Measurements from ENCODE around the gene SEMA5A. TPM values are rescaled to one million over a fixed set of nuclear protein-coding genes. Genes with fewer than 3 reads are reported as not detected.

The SEMA5A gene
- total RNA-seq, 1 experiment from 2014 or later: 9.3 TPM

DNA sequence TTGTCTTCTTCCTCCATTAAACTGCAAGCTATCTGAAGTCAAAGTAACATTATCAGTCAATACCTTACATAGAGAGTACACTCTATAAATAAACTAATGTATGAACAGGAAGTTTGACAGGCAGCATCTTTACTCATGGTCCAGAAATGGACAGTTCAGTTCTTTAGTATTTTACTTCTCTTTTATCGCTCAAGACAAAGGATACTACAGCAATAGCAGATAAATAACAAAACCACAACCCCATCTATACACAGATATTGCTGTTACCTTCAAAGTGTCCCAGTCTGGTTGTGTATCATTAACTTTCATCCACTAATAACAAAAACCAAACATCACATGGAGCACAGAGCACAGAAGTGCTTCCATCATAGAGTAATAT is 46.4 kb downstream of the SEMA5A start:
- no peak overlapping the region for H3K4me3 Mint-ChIP-seq
- H3K36me3 Mint-ChIP-seq: no peaks in the 10 kb centered on the region
- H3K4me1 Mint-ChIP-seq: peaks cover 33% of the 10 kb centered on the region
- no peak for ATAC-seq
- ChIA-PET POLR2A (no interaction called here), CTCF (interaction anchor here (1.4 to 1.5 kb wide), 2 partner anchors 343 to 942 kb away, joined by 3 to 4 read pairs; no protein-coding TSS in a partner anchor)
- H3K27me3 Mint-ChIP-seq (ENCODE audit: low read depth): no peaks in the 10 kb centered on the region
- no peak for DNase-seq (ENCODE audit: low spot score)
- TF ChIP-seq IRF2 (CRISPR knock-in tag; IDR thresholded peaks at IDR 0.05; ENCODE audit: borderline replicate concordance, low read depth): no peak
- TF ChIP-seq, protein P1, sequence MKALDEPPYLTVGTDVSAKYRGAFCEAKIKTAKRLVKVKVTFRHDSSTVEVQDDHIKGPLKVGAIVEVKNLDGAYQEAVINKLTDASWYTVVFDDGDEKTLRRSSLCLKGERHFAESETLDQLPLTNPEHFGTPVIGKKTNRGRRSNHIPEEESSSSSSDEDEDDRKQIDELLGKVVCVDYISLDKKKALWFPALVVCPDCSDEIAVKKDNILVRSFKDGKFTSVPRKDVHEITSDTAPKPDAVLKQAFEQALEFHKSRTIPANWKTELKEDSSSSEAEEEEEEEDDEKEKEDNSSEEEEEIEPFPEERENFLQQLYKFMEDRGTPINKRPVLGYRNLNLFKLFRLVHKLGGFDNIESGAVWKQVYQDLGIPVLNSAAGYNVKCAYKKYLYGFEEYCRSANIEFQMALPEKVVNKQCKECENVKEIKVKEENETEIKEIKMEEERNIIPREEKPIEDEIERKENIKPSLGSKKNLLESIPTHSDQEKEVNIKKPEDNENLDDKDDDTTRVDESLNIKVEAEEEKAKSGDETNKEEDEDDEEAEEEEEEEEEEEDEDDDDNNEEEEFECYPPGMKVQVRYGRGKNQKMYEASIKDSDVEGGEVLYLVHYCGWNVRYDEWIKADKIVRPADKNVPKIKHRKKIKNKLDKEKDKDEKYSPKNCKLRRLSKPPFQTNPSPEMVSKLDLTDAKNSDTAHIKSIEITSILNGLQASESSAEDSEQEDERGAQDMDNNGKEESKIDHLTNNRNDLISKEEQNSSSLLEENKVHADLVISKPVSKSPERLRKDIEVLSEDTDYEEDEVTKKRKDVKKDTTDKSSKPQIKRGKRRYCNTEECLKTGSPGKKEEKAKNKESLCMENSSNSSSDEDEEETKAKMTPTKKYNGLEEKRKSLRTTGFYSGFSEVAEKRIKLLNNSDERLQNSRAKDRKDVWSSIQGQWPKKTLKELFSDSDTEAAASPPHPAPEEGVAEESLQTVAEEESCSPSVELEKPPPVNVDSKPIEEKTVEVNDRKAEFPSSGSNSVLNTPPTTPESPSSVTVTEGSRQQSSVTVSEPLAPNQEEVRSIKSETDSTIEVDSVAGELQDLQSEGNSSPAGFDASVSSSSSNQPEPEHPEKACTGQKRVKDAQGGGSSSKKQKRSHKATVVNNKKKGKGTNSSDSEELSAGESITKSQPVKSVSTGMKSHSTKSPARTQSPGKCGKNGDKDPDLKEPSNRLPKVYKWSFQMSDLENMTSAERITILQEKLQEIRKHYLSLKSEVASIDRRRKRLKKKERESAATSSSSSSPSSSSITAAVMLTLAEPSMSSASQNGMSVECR (CRISPR knock-in tag; IDR thresholded peaks at IDR 0.05; ENCODE audit: borderline replicate concordance): no peak
- TF ChIP-seq MYBL2 (CRISPR knock-in tag; IDR thresholded peaks at IDR 0.05): no peak
- TF ChIP-seq CREB1 (CRISPR knock-in tag; IDR thresholded peaks at IDR 0.05): no peak
- no peak for TF ChIP-seq SMAD4 (CRISPR knock-in tag; IDR thresholded peaks at IDR 0.05)
- no peak for TF ChIP-seq ZNF423 (CRISPR knock-in tag; IDR thresholded peaks at IDR 0.05)
- no peak for TF ChIP-seq ESRRA (CRISPR knock-in tag; IDR thresholded peaks at IDR 0.05; ENCODE audit: borderline replicate concordance)
- TF ChIP-seq, protein P2, sequence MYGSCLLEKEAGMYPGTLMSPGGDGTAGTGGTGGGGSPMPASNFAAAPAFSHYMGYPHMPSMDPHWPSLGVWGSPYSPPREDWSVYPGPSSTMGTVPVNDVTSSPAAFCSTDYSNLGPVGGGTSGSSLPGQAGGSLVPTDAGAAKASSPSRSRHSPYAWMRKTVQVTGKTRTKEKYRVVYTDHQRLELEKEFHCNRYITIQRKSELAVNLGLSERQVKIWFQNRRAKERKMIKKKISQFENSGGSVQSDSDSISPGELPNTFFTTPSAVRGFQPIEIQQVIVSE (CRISPR knock-in tag; IDR thresholded peaks at IDR 0.05; ENCODE audit: borderline replicate concordance): no peak
- TF ChIP-seq, protein P3, sequence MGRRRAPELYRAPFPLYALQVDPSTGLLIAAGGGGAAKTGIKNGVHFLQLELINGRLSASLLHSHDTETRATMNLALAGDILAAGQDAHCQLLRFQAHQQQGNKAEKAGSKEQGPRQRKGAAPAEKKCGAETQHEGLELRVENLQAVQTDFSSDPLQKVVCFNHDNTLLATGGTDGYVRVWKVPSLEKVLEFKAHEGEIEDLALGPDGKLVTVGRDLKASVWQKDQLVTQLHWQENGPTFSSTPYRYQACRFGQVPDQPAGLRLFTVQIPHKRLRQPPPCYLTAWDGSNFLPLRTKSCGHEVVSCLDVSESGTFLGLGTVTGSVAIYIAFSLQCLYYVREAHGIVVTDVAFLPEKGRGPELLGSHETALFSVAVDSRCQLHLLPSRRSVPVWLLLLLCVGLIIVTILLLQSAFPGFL (CRISPR knock-in tag; IDR thresholded peaks at IDR 0.05; ENCODE audit: borderline replicate concordance): no peak
- TF ChIP-seq CREM (CRISPR knock-in tag; IDR thresholded peaks at IDR 0.05): no peak
- TF ChIP-seq NR1H2 (CRISPR knock-in tag; IDR thresholded peaks at IDR 0.05): no peak
- TF ChIP-seq ZNF396 (CRISPR knock-in tag; IDR thresholded peaks at IDR 0.05; ENCODE audit: borderline replicate concordance): no peak
- TF ChIP-seq, protein P4, sequence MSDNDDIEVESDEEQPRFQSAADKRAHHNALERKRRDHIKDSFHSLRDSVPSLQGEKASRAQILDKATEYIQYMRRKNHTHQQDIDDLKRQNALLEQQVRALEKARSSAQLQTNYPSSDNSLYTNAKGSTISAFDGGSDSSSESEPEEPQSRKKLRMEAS (CRISPR knock-in tag; IDR thresholded peaks at IDR 0.05): no peak
- no peak for TF ChIP-seq OVOL2 (CRISPR knock-in tag; IDR thresholded peaks at IDR 0.05; ENCODE audit: borderline replicate concordance)
- TF ChIP-seq, protein P5, sequence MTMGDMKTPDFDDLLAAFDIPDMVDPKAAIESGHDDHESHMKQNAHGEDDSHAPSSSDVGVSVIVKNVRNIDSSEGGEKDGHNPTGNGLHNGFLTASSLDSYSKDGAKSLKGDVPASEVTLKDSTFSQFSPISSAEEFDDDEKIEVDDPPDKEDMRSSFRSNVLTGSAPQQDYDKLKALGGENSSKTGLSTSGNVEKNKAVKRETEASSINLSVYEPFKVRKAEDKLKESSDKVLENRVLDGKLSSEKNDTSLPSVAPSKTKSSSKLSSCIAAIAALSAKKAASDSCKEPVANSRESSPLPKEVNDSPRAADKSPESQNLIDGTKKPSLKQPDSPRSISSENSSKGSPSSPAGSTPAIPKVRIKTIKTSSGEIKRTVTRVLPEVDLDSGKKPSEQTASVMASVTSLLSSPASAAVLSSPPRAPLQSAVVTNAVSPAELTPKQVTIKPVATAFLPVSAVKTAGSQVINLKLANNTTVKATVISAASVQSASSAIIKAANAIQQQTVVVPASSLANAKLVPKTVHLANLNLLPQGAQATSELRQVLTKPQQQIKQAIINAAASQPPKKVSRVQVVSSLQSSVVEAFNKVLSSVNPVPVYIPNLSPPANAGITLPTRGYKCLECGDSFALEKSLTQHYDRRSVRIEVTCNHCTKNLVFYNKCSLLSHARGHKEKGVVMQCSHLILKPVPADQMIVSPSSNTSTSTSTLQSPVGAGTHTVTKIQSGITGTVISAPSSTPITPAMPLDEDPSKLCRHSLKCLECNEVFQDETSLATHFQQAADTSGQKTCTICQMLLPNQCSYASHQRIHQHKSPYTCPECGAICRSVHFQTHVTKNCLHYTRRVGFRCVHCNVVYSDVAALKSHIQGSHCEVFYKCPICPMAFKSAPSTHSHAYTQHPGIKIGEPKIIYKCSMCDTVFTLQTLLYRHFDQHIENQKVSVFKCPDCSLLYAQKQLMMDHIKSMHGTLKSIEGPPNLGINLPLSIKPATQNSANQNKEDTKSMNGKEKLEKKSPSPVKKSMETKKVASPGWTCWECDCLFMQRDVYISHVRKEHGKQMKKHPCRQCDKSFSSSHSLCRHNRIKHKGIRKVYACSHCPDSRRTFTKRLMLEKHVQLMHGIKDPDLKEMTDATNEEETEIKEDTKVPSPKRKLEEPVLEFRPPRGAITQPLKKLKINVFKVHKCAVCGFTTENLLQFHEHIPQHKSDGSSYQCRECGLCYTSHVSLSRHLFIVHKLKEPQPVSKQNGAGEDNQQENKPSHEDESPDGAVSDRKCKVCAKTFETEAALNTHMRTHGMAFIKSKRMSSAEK (CRISPR knock-in tag; IDR thresholded peaks at IDR 0.05; ENCODE audit: borderline replicate concordance): no peak
- TF ChIP-seq ZNF317 (CRISPR knock-in tag; IDR thresholded peaks at IDR 0.05; ENCODE audit: borderline replicate concordance, low read depth): no peak
- no peak for TF ChIP-seq ATF1 (CRISPR knock-in tag; IDR thresholded peaks at IDR 0.05)
- no peak for TF ChIP-seq RORB (CRISPR knock-in tag; IDR thresholded peaks at IDR 0.05)
- TF ChIP-seq ZNF416 (CRISPR knock-in tag; IDR thresholded peaks at IDR 0.05): no peak
- no peak for TF ChIP-seq ZNF232 (CRISPR knock-in tag; IDR thresholded peaks at IDR 0.05)
- no peak overlapping the region for H3K27ac Mint-ChIP-seq
- no peaks in the 10 kb centered on the region for H3K9me3 Mint-ChIP-seq

Measured in WTC11 (cell line).